Measurements from ENCODE around the gene NCAM1.

DNA sequence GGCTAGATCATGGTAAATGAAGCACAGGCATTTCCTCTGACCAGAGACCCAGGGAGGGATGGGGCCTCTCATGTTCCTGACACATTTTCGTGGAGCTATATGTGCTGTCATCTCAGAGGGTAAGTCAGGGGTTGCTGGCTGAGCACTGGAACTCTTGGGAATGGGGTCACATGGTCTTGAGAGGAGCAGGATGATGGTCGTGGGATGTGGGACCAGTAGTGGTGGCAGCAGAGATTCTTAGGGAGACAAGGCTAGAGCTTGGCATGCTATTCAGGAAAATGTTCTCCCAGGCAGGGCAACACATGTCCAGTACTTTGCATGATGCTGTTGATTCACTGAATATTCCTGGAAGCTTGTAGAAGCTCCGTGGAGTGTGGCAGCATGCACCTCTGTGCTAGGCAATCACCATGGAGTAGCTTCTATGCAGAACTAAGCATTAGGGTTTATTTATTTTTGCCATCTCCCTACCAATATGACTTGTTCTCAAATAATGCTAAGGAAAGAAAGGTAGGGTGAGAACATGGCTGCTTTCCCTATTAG, 321.7 kb downstream of the NCAM1 start:
- TF ChIP-seq, protein P1, sequence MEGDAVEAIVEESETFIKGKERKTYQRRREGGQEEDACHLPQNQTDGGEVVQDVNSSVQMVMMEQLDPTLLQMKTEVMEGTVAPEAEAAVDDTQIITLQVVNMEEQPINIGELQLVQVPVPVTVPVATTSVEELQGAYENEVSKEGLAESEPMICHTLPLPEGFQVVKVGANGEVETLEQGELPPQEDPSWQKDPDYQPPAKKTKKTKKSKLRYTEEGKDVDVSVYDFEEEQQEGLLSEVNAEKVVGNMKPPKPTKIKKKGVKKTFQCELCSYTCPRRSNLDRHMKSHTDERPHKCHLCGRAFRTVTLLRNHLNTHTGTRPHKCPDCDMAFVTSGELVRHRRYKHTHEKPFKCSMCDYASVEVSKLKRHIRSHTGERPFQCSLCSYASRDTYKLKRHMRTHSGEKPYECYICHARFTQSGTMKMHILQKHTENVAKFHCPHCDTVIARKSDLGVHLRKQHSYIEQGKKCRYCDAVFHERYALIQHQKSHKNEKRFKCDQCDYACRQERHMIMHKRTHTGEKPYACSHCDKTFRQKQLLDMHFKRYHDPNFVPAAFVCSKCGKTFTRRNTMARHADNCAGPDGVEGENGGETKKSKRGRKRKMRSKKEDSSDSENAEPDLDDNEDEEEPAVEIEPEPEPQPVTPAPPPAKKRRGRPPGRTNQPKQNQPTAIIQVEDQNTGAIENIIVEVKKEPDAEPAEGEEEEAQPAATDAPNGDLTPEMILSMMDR (IDR thresholded peaks at IDR 0.05), result no peak
- TF ChIP-seq POLR2A (IDR thresholded peaks at IDR 0.05), result no peak

All from Peyer's patch (tissue), 4 donors.